Gastroesophageal sphincter (tissue), 4 donors: ENCODE measurements around the gene RYR3. TPM values are rescaled to one million over a fixed set of nuclear protein-coding genes. Genes with fewer than 3 reads are reported as not detected.
A peak's percentile ranks its signal among the peaks of the same experiment; 100 is the strongest.

ENCODE experiments used
- ATAC-seq: fragments of 150-250 bp; one replicate; pipeline ENCODE4 v1.9.1; 2016; ENCODE audit warnings: mild to moderate bottlenecking, moderate library complexity
- H3K27ac ChIP-seq, 4 donors: fragments of 200-600 bp; sonication (generic) in 3 of 4; 1 replicate in 3 of 4; 2 replicates in 1 of 4; pipeline ENCODE4 v1.5.1; 2016 to 2019
- H3K27me3 ChIP-seq: fragments of 200-600 bp; sonication (generic); one replicate; pipeline ENCODE4 v1.5.1; 2019
- H3K36me3 ChIP-seq, 2 donors: fragments of 200-600 bp; sonication (generic); one replicate each; pipeline ENCODE4 v1.5.1; 2019; ENCODE audit warnings: control low read depth in 1 of 2
- H3K4me1 ChIP-seq, 3 donors: fragments of 200-600 bp; sonication (generic); 1 replicate in 2 of 3; 2 replicates in 1 of 3; pipeline ENCODE4 v1.5.1; 2016 to 2019; ENCODE audit warnings: control low read depth in 2 of 3
- H3K4me3 ChIP-seq, 2 donors: fragments of 200-600 bp; sonication (generic); one replicate each; pipeline ENCODE4 v1.5.1; 2019; ENCODE audit warnings: mild to moderate bottlenecking in 1 of 2, moderate library complexity in 1 of 2
- H3K9me3 ChIP-seq, 3 donors: fragments of 200-600 bp; sonication (generic); one replicate each; pipeline ENCODE4 v1.5.1; 2017 to 2019; ENCODE audit warnings: control low read depth in 2 of 3
- CTCF ChIP-seq, 4 experiments: fragments of 200-600 bp in 2 of 4; fragments of 450-650 bp in 2 of 4; sonication (generic) in 1 of 4; IDR thresholded peaks; one replicate each; pipeline ENCODE4 v1.5.1; 2017 to 2019; ENCODE audit warnings: antibody characterized with exemption in 4 of 4, mild to moderate bottlenecking in 2 of 4, moderate library complexity in 2 of 4
- EP300 ChIP-seq: sonication (generic); formaldehyde crosslinking; IDR thresholded peaks from one replicate; pipeline ENCODE4 v1.6.1; 2017; ENCODE audit warnings: antibody characterized with exemption, mild to moderate bottlenecking
- POLR2A ChIP-seq, 2 donors: fragments of 450-650 bp; IDR thresholded peaks; one replicate each; pipeline ENCODE4 v1.6.1; 2017; ENCODE audit warnings: antibody characterized with exemption in 2 of 2, mild to moderate bottlenecking in 2 of 2, moderate library complexity in 1 of 2
- POLR2AphosphoS5 ChIP-seq: sonication (generic); formaldehyde crosslinking; IDR thresholded peaks from one replicate; pipeline ENCODE4 v1.6.1; 2017; ENCODE audit warnings: antibody characterized with exemption
- WGBS, 2 donors: methylation state at CpG; one replicate each; pipeline ENCODE4 v1.1.5; 2018; ENCODE audit warnings: low coverage in 1 of 2; 5-methylcytosine and 5-hydroxymethylcytosine counted together
- total RNA-seq, 4 donors: library from RNA; depleted of rRNA; stranded (reverse); fragments of >200 nt; gene quantifications; one replicate each; pipeline ENCODE4 v1.1.0, GENCODE V29; 2016

Gene RYR3
- total RNA-seq = 10 to 100 TPM in 1 of 4 donors, 1 to 10 TPM in 3; 3.5 to 10.2 (median 6.2) TPM

DNA sequence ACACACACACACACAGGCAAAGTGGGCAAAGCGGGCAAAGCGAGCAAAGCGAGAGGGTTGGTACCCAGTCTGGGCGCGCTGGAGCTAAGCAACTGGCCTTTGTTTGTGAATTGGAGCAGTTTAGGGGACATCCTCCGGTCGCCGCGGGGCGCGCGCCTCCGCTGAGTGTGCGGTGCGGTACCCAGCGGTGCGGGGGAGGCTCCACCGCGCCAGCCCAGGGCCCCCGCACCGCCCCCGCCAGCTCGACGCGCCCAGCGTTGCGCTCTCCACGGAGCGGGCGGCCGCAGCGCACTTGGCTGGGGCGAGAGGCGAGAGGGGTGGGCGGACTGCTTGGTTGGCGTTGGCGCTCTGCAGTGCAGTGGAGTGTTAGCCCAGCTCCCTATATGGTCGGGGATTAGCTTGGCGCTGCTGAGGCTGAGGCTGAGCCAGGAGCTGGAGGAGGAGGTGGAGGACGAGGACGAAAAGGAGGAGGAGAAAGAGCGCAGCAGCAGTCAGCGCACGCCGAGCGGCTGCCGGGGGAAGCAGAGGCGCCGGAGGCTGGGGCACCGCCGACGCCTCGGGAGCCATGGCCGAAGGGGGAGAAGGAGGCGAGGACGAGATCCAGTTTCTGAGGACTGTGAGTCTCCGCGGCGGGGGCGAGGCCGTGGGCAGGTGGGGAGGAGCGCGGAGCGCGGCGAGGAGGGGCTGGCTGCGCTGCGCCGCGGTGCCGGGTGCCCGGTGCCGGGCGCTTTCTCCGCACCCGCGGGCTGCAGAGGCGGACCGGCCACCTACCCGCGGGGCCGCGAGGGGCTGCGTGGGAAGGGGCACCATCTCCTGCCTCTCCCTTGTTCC lies at the start of gene RYR3:
RYR3 (plus strand) TSS at position 487 of the 831 bp plus-strand sequence; CDS start at position 566, 79 bp downstream.
- peaks cover 15% of the 10 kb centered on the region for H3K27me3 ChIP-seq

DNA sequence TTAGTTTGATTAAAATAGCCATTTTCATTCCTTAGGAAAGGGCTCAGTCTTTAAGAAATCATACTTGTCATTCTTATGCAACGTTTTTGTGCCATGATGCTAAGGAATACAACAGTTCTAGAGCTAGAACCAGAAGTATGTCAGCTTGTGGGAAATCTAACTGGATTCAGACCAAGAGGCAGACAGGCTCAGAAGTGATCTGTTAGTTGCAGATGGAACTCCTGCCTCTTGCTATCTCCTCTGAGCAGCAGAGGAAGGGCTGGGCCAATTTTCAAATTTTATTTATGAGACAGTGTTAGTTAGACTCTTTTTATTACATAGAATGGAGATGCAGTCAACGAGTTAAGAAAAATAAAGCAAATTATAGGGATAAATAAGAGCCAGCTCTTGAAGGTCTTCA lies 48.5 kb upstream of the RYR3 start:
- H3K4me3 ChIP-seq = no peak overlapping the region
- H3K9me3 ChIP-seq = no peaks in the 10 kb centered on the region
- H3K27me3 ChIP-seq = no peaks in the 10 kb centered on the region
- no peaks in the 10 kb centered on the region for H3K36me3 ChIP-seq
- H3K4me1 ChIP-seq = no peaks in the 10 kb centered on the region
- no peak overlapping the region for H3K27ac ChIP-seq
- WGBS, 2 donors = 34 to 37% methylated on average over 2 of the region's 2 CpGs
- ATAC-seq = no peak
- TF ChIP-seq EP300 (no peak), CTCF (IDR thresholded peaks at IDR 0.05) (no peak), POLR2AphosphoS5 (no peak), POLR2A (IDR thresholded peaks at IDR 0.05) (no peak)

More for the DNA sequence above, at the start of gene RYR3:
- Histone ChIP-seq H3K36me3 (no peaks in the 10 kb centered on the region), H3K4me1 (peaks cover 0 to 15% (median 0%) of the 10 kb centered on the region in 3 donors), H3K9me3 (no peaks in the 10 kb centered on the region), H3K27ac (peak within 1 kb of the TSS in 3 of 4 donors; percentile 76 to 78 (median 78)), H3K4me3 (peak within 1 kb of the TSS; percentile 52 to 65)
- ATAC-seq = peak; percentile 85
- TF ChIP-seq EP300 = no peak
- TF ChIP-seq POLR2A (IDR thresholded peaks at IDR 0.05) = no peak
- no peak for TF ChIP-seq POLR2AphosphoS5
- TF ChIP-seq CTCF (IDR thresholded peaks at IDR 0.05) = no peak
- WGBS, 2 donors = 0% methylated on average over 10 of the region's 84 CpGs; no CpG with 5 or more reads in 1 of the 2 donors

- Histone ChIP-seq H3K27ac (no peak overlapping the region), H3K9me3 (peaks cover 0 to 11% (median 0%) of the 10 kb centered on the region in 3 donors), H3K27me3 (peaks cover 19% of the 10 kb centered on the region), H3K36me3 (no peaks in the 10 kb centered on the region), H3K4me1 (no peaks in the 10 kb centered on the region), H3K4me3 (no peak overlapping the region)
- TF ChIP-seq POLR2AphosphoS5 = no peak
- TF ChIP-seq EP300 = no peak
- TF ChIP-seq POLR2A (IDR thresholded peaks at IDR 0.05) = no peak
- TF ChIP-seq CTCF (IDR thresholded peaks at IDR 0.05) = no peak
- WGBS, 2 donors = 40 to 42% methylated on average over 1 of the region's 1 CpG
- ATAC-seq = no peak
Measured at GRCh38 chr15:33277689-33278088, 33.1 kb upstream of the RYR3 start.

GRCh38 chr15:33278816-33279612 lies 31.8 kb upstream of the RYR3 start:
- H3K36me3 ChIP-seq = no peaks in the 10 kb centered on the region
- WGBS, 2 donors = 46 to 68% methylated on average over 2 of the region's 4 CpGs
- no peak overlapping the region for H3K27ac ChIP-seq
- TF ChIP-seq POLR2A (IDR thresholded peaks at IDR 0.05) (no peak), EP300 (no peak), CTCF (IDR thresholded peaks at IDR 0.05) (no peak), POLR2AphosphoS5 (no peak)
- peaks cover 0 to 11% (median 0%) of the 10 kb centered on the region in 3 donors for H3K9me3 ChIP-seq
- H3K4me3 ChIP-seq = no peak overlapping the region
- H3K4me1 ChIP-seq = no peaks in the 10 kb centered on the region
- ATAC-seq = no peak
- H3K27me3 ChIP-seq = peaks cover 19% of the 10 kb centered on the region
